SK-N-SH treated with all-trans-retinoic acid at 6 μM for 48 hours (cell line): ENCODE data around the gene CBR4.

ENCODE experiments used
- ARNTL ChIP-seq: fragments of 450-650 bp; formaldehyde crosslinking; IDR thresholded peaks from 2 replicates; pipeline ENCODE4 v1.5.0; 2020; ENCODE audit warnings: low read depth, mild to moderate bottlenecking, moderate library complexity, borderline replicate concordance
- BACH2 ChIP-seq: fragments of 250-450 bp; sonication (Bioruptor Pico); IDR thresholded peaks from 2 replicates; pipeline ENCODE4 v1.9.0; 2021; ENCODE audit warnings: mild to moderate bottlenecking, borderline replicate concordance
- ISL1 ChIP-seq: fragments of 250-450 bp; sonication (Bioruptor Pico); IDR thresholded peaks from 2 replicates; pipeline ENCODE4 v2.1.2; 2022; ENCODE audit warnings: mild to moderate bottlenecking, moderate library complexity
- PPARA ChIP-seq: fragments of 250-450 bp; sonication (Bioruptor Pico); IDR thresholded peaks from 2 replicates; pipeline ENCODE4 v1.5.0; 2020; ENCODE audit warnings: mild to moderate bottlenecking, borderline replicate concordance
- TOX ChIP-seq: fragments of 250-450 bp; sonication (Bioruptor Pico); IDR thresholded peaks from 2 replicates; pipeline ENCODE4 v1.8.0; 2021; ENCODE audit warnings: mild to moderate bottlenecking, moderate library complexity, borderline replicate concordance
- ZFP3 ChIP-seq: fragments of 250-450 bp; sonication (Bioruptor Pico); IDR thresholded peaks from 2 replicates; pipeline ENCODE4 v1.5.0; 2020; ENCODE audit warnings: mild to moderate bottlenecking, moderate library complexity
- ZFP30 ChIP-seq: fragments of 450-650 bp; formaldehyde crosslinking; IDR thresholded peaks from 2 replicates; pipeline ENCODE4 v1.5.0; 2022; ENCODE audit warnings: mild to moderate bottlenecking, moderate library complexity
- ZNF70 ChIP-seq: fragments of 450-650 bp; formaldehyde crosslinking; IDR thresholded peaks from 2 replicates; pipeline ENCODE4 v1.5.0; 2020; ENCODE audit warnings: mild to moderate bottlenecking, moderate library complexity
- TF ChIP-seq, protein P1 (sequence below): fragments of 250-450 bp; sonication (Bioruptor Pico); IDR thresholded peaks from 2 replicates; pipeline ENCODE4 v1.8.0; 2020; ENCODE audit warnings: mild to moderate bottlenecking, moderate library complexity, borderline replicate concordance
- TF ChIP-seq, protein P2 (sequence below): fragments of 250-450 bp; sonication (Bioruptor Pico); IDR thresholded peaks from 2 replicates; pipeline ENCODE4 v1.5.1; 2020; ENCODE audit warnings: low read depth, mild to moderate bottlenecking, moderate library complexity

DNA sequence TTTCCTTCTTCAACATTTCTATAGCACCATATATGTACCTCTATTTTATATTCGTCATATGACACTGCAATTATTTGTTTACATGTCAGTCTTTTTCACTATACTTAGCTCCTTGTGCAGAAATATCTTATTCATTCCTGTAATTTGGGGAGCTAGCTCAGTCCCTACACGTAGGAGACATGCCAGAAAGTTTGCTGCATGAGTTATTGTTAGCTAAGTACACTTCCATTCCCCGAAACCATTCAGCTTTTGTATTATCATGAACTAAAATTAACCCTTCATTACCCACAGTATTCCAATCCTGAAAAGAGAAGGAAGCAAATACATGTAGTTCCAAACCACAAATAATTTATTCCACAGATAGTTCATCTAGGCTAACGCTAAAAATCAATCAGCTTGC is 10.2 kb downstream of the CBR4 start:
- TF ChIP-seq BACH2 (CRISPR knock-in tag) (no peak), PPARA (CRISPR knock-in tag) (no peak), ZFP30 (no peak), TOX (CRISPR knock-in tag) (no peak), ARNTL (no peak), ZFP3 (CRISPR knock-in tag) (no peak), ZNF70 (no peak), ISL1 (no peak)
- TF ChIP-seq, protein P1, sequence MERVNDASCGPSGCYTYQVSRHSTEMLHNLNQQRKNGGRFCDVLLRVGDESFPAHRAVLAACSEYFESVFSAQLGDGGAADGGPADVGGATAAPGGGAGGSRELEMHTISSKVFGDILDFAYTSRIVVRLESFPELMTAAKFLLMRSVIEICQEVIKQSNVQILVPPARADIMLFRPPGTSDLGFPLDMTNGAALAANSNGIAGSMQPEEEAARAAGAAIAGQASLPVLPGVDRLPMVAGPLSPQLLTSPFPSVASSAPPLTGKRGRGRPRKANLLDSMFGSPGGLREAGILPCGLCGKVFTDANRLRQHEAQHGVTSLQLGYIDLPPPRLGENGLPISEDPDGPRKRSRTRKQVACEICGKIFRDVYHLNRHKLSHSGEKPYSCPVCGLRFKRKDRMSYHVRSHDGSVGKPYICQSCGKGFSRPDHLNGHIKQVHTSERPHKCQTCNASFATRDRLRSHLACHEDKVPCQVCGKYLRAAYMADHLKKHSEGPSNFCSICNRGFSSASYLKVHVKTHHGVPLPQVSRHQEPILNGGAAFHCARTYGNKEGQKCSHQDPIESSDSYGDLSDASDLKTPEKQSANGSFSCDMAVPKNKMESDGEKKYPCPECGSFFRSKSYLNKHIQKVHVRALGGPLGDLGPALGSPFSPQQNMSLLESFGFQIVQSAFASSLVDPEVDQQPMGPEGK (CRISPR knock-in tag), result no peak
- TF ChIP-seq, protein P2, sequence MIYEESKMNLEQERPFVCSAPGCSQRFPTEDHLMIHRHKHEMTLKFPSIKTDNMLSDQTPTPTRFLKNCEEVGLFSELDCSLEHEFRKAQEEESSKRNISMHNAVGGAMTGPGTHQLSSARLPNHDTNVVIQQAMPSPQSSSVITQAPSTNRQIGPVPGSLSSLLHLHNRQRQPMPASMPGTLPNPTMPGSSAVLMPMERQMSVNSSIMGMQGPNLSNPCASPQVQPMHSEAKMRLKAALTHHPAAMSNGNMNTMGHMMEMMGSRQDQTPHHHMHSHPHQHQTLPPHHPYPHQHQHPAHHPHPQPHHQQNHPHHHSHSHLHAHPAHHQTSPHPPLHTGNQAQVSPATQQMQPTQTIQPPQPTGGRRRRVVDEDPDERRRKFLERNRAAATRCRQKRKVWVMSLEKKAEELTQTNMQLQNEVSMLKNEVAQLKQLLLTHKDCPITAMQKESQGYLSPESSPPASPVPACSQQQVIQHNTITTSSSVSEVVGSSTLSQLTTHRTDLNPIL (CRISPR knock-in tag), result no peak
